IPS-15b (cell line): ENCODE measurements around the gene NRN1L.

Source experiments
- H3K27me3 ChIP-seq: one replicate; pipeline ENCODE4 v1.6.1; 2013; ENCODE audit warnings: low read length; ENCODE audit not compliant: control insufficient read depth, insufficient read depth
- H3K36me3 ChIP-seq: one replicate; pipeline ENCODE4 v1.6.1; 2013; ENCODE audit warnings: low read length; ENCODE audit not compliant: control insufficient read depth, insufficient read depth
- H3K4me1 ChIP-seq: one replicate; pipeline ENCODE4 v1.6.1; 2013; ENCODE audit warnings: mild to moderate bottlenecking, low read length; ENCODE audit not compliant: control insufficient read depth, insufficient read depth
- H3K4me3 ChIP-seq: one replicate; pipeline ENCODE4 v1.5.1; 2013; ENCODE audit warnings: low read depth, low read length
- H3K9ac ChIP-seq: one replicate; pipeline ENCODE4 v1.6.1; 2013; ENCODE audit warnings: low read depth, mild to moderate bottlenecking, low read length
- H3K9me3 ChIP-seq: one replicate; pipeline ENCODE4 v1.6.1; 2013; ENCODE audit warnings: mild to moderate bottlenecking, low read length; ENCODE audit not compliant: control insufficient read depth, insufficient read depth

Gene NRN1L

GRCh38 chr16:67888331-67888730, 3.6 kb downstream of the NRN1L start:
- Histone ChIP-seq H3K4me3 (no peak overlapping the region), H3K9ac (no peak overlapping the region), H3K36me3 (peaks cover 3% of the 10 kb centered on the region), H3K9me3 (no peaks in the 10 kb centered on the region), H3K4me1 (peaks cover 18% of the 10 kb centered on the region), H3K27me3 (no peaks in the 10 kb centered on the region)

- Histone ChIP-seq H3K9me3 (no peaks in the 10 kb centered on the region), H3K9ac (peak overlapping the region; percentile 65), H3K4me1 (peaks cover 4% of the 10 kb centered on the region), H3K36me3 (no peaks in the 10 kb centered on the region), H3K4me3 (peak overlapping the region; percentile 60), H3K27me3 (no peaks in the 10 kb centered on the region)
Measured at GRCh38 chr16:67892375-67892774, 7.7 kb downstream of the NRN1L start.

GRCh38 chr16:67892899-67893742, 8.4 kb downstream of the NRN1L start, which contains the start of gene PSKH1:
PSKH1 (plus strand) TSS chr16:67893254; CDS start chr16:67908750, 15,496 bp downstream.
- Histone ChIP-seq H3K9me3 (no peaks in the 10 kb centered on the region), H3K4me3 (peak within 1 kb of the TSS; percentile 98), H3K27me3 (no peaks in the 10 kb centered on the region), H3K9ac (peak within 1 kb of the TSS; percentile 91), H3K36me3 (no peaks in the 10 kb centered on the region), H3K4me1 (peaks cover 4% of the 10 kb centered on the region)

- peak overlapping the region; percentile 91 for H3K9ac ChIP-seq
- H3K27me3 ChIP-seq = no peaks in the 10 kb centered on the region
- H3K4me3 ChIP-seq = peak overlapping the region; percentile 98
- no peaks in the 10 kb centered on the region for H3K9me3 ChIP-seq
- peaks cover 4% of the 10 kb centered on the region for H3K4me1 ChIP-seq
- no peaks in the 10 kb centered on the region for H3K36me3 ChIP-seq
Measured at GRCh38 chr16:67893743-67894399, 9.2 kb downstream of the NRN1L start.

- Histone ChIP-seq H3K4me1 (peaks cover 4% of the 10 kb centered on the region), H3K36me3 (no peaks in the 10 kb centered on the region), H3K9me3 (no peaks in the 10 kb centered on the region), H3K4me3 (no peak overlapping the region), H3K27me3 (no peaks in the 10 kb centered on the region), H3K9ac (no peak overlapping the region)
Measured at GRCh38 chr16:67897231-67897630, 12.5 kb downstream of the NRN1L start.

GRCh38 chr16:67901734-67902133, 17.0 kb downstream of the NRN1L start:
- H3K4me1 ChIP-seq = no peaks in the 10 kb centered on the region
- no peaks in the 10 kb centered on the region for H3K9me3 ChIP-seq
- H3K27me3 ChIP-seq = no peaks in the 10 kb centered on the region
- no peak overlapping the region for H3K9ac ChIP-seq
- no peak overlapping the region for H3K4me3 ChIP-seq
- no peaks in the 10 kb centered on the region for H3K36me3 ChIP-seq

- H3K9ac ChIP-seq = no peak overlapping the region
- H3K4me1 ChIP-seq = no peaks in the 10 kb centered on the region
- H3K27me3 ChIP-seq = no peaks in the 10 kb centered on the region
- no peak overlapping the region for H3K4me3 ChIP-seq
- H3K9me3 ChIP-seq = no peaks in the 10 kb centered on the region
- H3K36me3 ChIP-seq = no peaks in the 10 kb centered on the region
Measured at GRCh38 chr16:67902831-67903230, 18.1 kb downstream of the NRN1L start.

- no peak overlapping the region for H3K9ac ChIP-seq
- H3K27me3 ChIP-seq = no peaks in the 10 kb centered on the region
Measured at GRCh38 chr16:67907397-67908180, 22.9 kb downstream of the NRN1L start.

GRCh38 chr16:67909056-67909742, 24.5 kb downstream of the NRN1L start:
- Histone ChIP-seq H3K27me3 (no peaks in the 10 kb centered on the region), H3K4me3 (no peak overlapping the region), H3K9ac (no peak overlapping the region), H3K9me3 (no peaks in the 10 kb centered on the region), H3K36me3 (peaks cover 15% of the 10 kb centered on the region), H3K4me1 (no peaks in the 10 kb centered on the region)

More at GRCh38 chr16:67907397-67908180, 22.9 kb downstream of the NRN1L start:
- H3K4me1 ChIP-seq = no peaks in the 10 kb centered on the region
- H3K36me3 ChIP-seq = peaks cover 15% of the 10 kb centered on the region
- H3K4me3 ChIP-seq = no peak overlapping the region
- H3K9me3 ChIP-seq = no peaks in the 10 kb centered on the region

- H3K27me3 ChIP-seq = no peaks in the 10 kb centered on the region
- peaks cover 2% of the 10 kb centered on the region for H3K4me1 ChIP-seq
- H3K9me3 ChIP-seq = no peaks in the 10 kb centered on the region
- peaks cover 15% of the 10 kb centered on the region for H3K36me3 ChIP-seq
- H3K4me3 ChIP-seq = no peak overlapping the region
- H3K9ac ChIP-seq = no peak overlapping the region
Measured at GRCh38 chr16:67910158-67910557, 25.5 kb downstream of the NRN1L start.
